Neural cell (in vitro differentiated cells): Measurements from ENCODE around the gene NRG2. TPM values are rescaled to one million over a fixed set of nuclear protein-coding genes. Genes with fewer than 3 reads are reported as not detected.

Experiments
- H2AFZ ChIP-seq: fragments of 200-600, 300-800 bp; sonication (generic), shearing (Covaris generic); 2 replicates; pipeline ENCODE4 v1.6.0; 2014; ENCODE audit warnings: low read depth, mild to moderate bottlenecking, antibody characterized with exemption, low read length, moderate library complexity
- H3F3A ChIP-seq: fragments of 200-600 bp; shearing (Covaris generic); 2 replicates; pipeline ENCODE4 v1.6.1; 2016; ENCODE audit warnings: mild to moderate bottlenecking, moderate library complexity, mixed read lengths, antibody characterized with exemption, low read length; ENCODE audit not compliant: insufficient read depth, poor library complexity, severe bottlenecking
- H3K27ac ChIP-seq: fragments of 200-600, 300-800 bp; sonication (generic), shearing (Covaris generic); 2 replicates; pipeline ENCODE4 v1.5.1; 2014; ENCODE audit warnings: mild to moderate bottlenecking, low read length, moderate library complexity
- H3K27me3 ChIP-seq: fragments of 300-800, 200-600 bp; sonication (generic), shearing (Covaris generic); 2 replicates; pipeline ENCODE4 v1.6.0; 2014; ENCODE audit warnings: mild to moderate bottlenecking, low read depth, low read length, moderate library complexity; ENCODE audit not compliant: insufficient read depth
- H3K36me3 ChIP-seq: fragments of 300-800, 200-600 bp; sonication (generic), shearing (Covaris generic); 2 replicates; pipeline ENCODE4 v1.5.1; 2014; ENCODE audit warnings: mild to moderate bottlenecking, antibody characterized with exemption, low read length, moderate library complexity; ENCODE audit not compliant: insufficient read depth
- H3K4me2 ChIP-seq: fragments of 300-800, 200-600 bp; sonication (generic), shearing (Covaris generic); 2 replicates; pipeline ENCODE4 v1.6.0; 2014; ENCODE audit warnings: mild to moderate bottlenecking, low read length
- H3K4me3 ChIP-seq: fragments of 300-800, 200-600 bp; sonication (generic), shearing (Covaris generic); 2 replicates; pipeline ENCODE4 v1.5.1; 2014; ENCODE audit warnings: mild to moderate bottlenecking, low read length, moderate library complexity
- H3K79me2 ChIP-seq: fragments of 200-600 bp; shearing (Covaris generic); replicated peaks from 2 replicates; pipeline ENCODE4 v1.6.0; 2014; ENCODE audit warnings: mild to moderate bottlenecking, low read length, moderate library complexity; ENCODE audit not compliant: insufficient read depth
- H3K9ac ChIP-seq: fragments of 300-800, 200-600 bp; sonication (generic), shearing (Covaris generic); 2 replicates; pipeline ENCODE4 v1.6.1; 2016; ENCODE audit warnings: mild to moderate bottlenecking, low read length, mixed read lengths
- H3K9me2 ChIP-seq: fragments of 200-600 bp; shearing (Covaris generic); 2 replicates; pipeline ENCODE4 v1.6.1; 2016; ENCODE audit warnings: mild to moderate bottlenecking, low read length, mixed read lengths; ENCODE audit not compliant: insufficient read depth
- H3K9me3 ChIP-seq: fragments of 200-600, 300-800 bp; sonication (generic), shearing (Covaris generic); 2 replicates; pipeline ENCODE4 v1.6.1; 2016; ENCODE audit warnings: mild to moderate bottlenecking, mixed run types, low read length, moderate library complexity, mixed read lengths
- H4K20me1 ChIP-seq: fragments of 200-600 bp; shearing (Covaris generic); 2 replicates; pipeline ENCODE4 v1.6.1; 2016; ENCODE audit warnings: mild to moderate bottlenecking, mixed run types; ENCODE audit not compliant: insufficient read depth
- CTCF ChIP-seq: fragments of 450-650 bp; IDR thresholded peaks from 2 replicates; pipeline ENCODE4 v1.5.1; 2014; ENCODE audit warnings: antibody characterized with exemption, mild to moderate bottlenecking, moderate library complexity; ENCODE audit not compliant: poor library complexity, severe bottlenecking
- EP300 ChIP-seq: fragments of 450-650 bp; conservative IDR thresholded peaks from 2 replicates; pipeline ENCODE4 v1.6.1; 2014; ENCODE audit warnings: antibody characterized with exemption, mild to moderate bottlenecking, moderate library complexity; ENCODE audit not compliant: poor library complexity, severe bottlenecking
- EZH2 ChIP-seq: fragments of 200-600, 300-800 bp; shearing (Covaris generic), sonication (generic); IDR thresholded peaks from 2 replicates; pipeline ENCODE4 v1.6.1; 2014; ENCODE audit warnings: antibody characterized with exemption, low read length, borderline replicate concordance, mild to moderate bottlenecking; ENCODE audit not compliant: insufficient read depth, poor library complexity, severe bottlenecking
- MXI1 ChIP-seq: fragments of 450-650 bp; conservative IDR thresholded peaks from 2 replicates; pipeline ENCODE4 v1.6.1; 2014; ENCODE audit warnings: antibody characterized with exemption, mild to moderate bottlenecking; ENCODE audit not compliant: poor library complexity, severe bottlenecking
- POLR2AphosphoS5 ChIP-seq: IDR thresholded peaks from 2 replicates; pipeline ENCODE4 v1.6.1; 2012
- RAD21 ChIP-seq: fragments of 450-650 bp; conservative IDR thresholded peaks from 2 replicates; pipeline ENCODE4 v1.6.1; 2014; ENCODE audit warnings: antibody characterized with exemption, mild to moderate bottlenecking, moderate library complexity
- REST ChIP-seq: IDR thresholded peaks from 2 replicates; pipeline ENCODE4 v1.6.1; 2012; ENCODE audit warnings: borderline replicate concordance
- SMC3 ChIP-seq: fragments of 450-650 bp; conservative IDR thresholded peaks from 2 replicates; pipeline ENCODE4 v1.6.1; 2014; ENCODE audit warnings: antibody characterized with exemption, mild to moderate bottlenecking, moderate library complexity; ENCODE audit not compliant: poor library complexity
- TAF1 ChIP-seq: IDR thresholded peaks from 2 replicates; pipeline ENCODE4 v1.6.1; 2012; ENCODE audit warnings: low read depth
- polyA plus RNA-seq: library from polyadenylated mRNA; depleted of rRNA; stranded (reverse); fragments of >200 nt; gene quantifications from 2 replicates; pipeline ENCODE4 v1.2.3, GENCODE V29; 2014

Gene NRG2
- polyA plus RNA-seq, 1 donor from 2014 or later, result 5.4 TPM

GRCh38 chr5:139845846-139846681 is 197.0 kb downstream of the NRG2 start:
- no peaks in the 10 kb centered on the region for H3F3A ChIP-seq
- no peaks in the 10 kb centered on the region for H3K9me3 ChIP-seq
- H3K27me3 ChIP-seq, result peaks cover 21% of the 10 kb centered on the region
- H3K9me2 ChIP-seq, result no peaks in the 10 kb centered on the region
- no peak overlapping the region for H3K27ac ChIP-seq
- peaks cover 9% of the 10 kb centered on the region for H3K36me3 ChIP-seq
- no peak overlapping the region for H3K9ac ChIP-seq
- H3K4me2 ChIP-seq, result no peak overlapping the region
- H2AFZ ChIP-seq, result no peak overlapping the region
- no peak overlapping the region for H3K4me3 ChIP-seq
- no peaks in the 10 kb centered on the region for H3K79me2 ChIP-seq
- TF ChIP-seq POLR2AphosphoS5 (no peak), EP300 (no peak), EZH2 (no peak), CTCF (no peak), TAF1 (no peak), SMC3 (no peak), RAD21 (no peak), MXI1 (no peak), REST (no peak)
- no peaks in the 10 kb centered on the region for H4K20me1 ChIP-seq

- Histone ChIP-seq H3K9me3 (no peaks in the 10 kb centered on the region), H2AFZ (no peak overlapping the region), H3K79me2 (no peaks in the 10 kb centered on the region), H3K27me3 (peaks cover 17% of the 10 kb centered on the region), H4K20me1 (no peaks in the 10 kb centered on the region), H3K4me2 (no peak overlapping the region), H3K27ac (no peak overlapping the region), H3K9me2 (no peaks in the 10 kb centered on the region), H3K36me3 (peaks cover 9% of the 10 kb centered on the region), H3F3A (no peaks in the 10 kb centered on the region), H3K9ac (no peak overlapping the region), H3K4me3 (no peak overlapping the region)
- TF ChIP-seq EP300 (no peak), REST (no peak), RAD21 (peak; percentile 44), SMC3 (peak; percentile 61), MXI1 (no peak), CTCF (peak; percentile 57)
Observed at GRCh38 chr5:139844472-139845145, 198.5 kb downstream of the NRG2 start.
